ENCODE data around the gene ARHGDIA.

- TF ChIP-seq CTCF (conservative IDR thresholded peaks at IDR 0.05 in 1 of 2, IDR thresholded peaks at IDR 0.05 in 1 of 2; ENCODE audit: extremely low read depth in 1 of 2, insufficient read depth in 1 of 2, low read depth in 1 of 2, low read length in 2 of 2) (no peak), EZH2 (IDR thresholded peaks at IDR 0.05; ENCODE audit: borderline replicate concordance, low read length) (no peak)
Observed at GRCh38 chr17:81852237-81852636, 18.9 kb downstream of the ARHGDIA start.

Data from mammary epithelial cell (primary cell).